ENCODE measurements around the gene ORAI3. TPM values are rescaled to one million over a fixed set of nuclear protein-coding genes. Genes with fewer than 3 reads are reported as not detected.
A peak's percentile ranks its signal among the peaks of the same experiment; 100 is the strongest.

The ORAI3 gene
- 10 to 100 TPM; 18.0 to 19.6 (median 19.2) TPM for polyA plus RNA-seq (ENCODE audit: insufficient read length in 3 of 3)

- no peak for DNase-seq (ENCODE audit: low read depth in 3 of 3, low spot score in 2 of 3)
Observed at GRCh38 chr16:30948667-30949649, at the start of gene ORAI3. TSS of gene ORAI3 (plus strand) at chr16:30949068. CDS start at chr16:30949290, 222 bp downstream.

GRCh38 chr16:30899794-30900193 is 49.1 kb upstream of the ORAI3 start:
- DNase-seq (ENCODE audit: low read depth in 3 of 3, low spot score in 2 of 3) = no peak

- DNase-seq (ENCODE audit: low read depth in 3 of 3, low spot score in 2 of 3) = no peak
Observed at GRCh38 chr16:30900588-30900987, 48.3 kb upstream of the ORAI3 start.

- no peak for DNase-seq (ENCODE audit: low read depth in 3 of 3, low spot score in 2 of 3)
Observed at GRCh38 chr16:30901201-30902028, 47.5 kb upstream of the ORAI3 start.

- no peak for DNase-seq (ENCODE audit: low read depth in 3 of 3, low spot score in 2 of 3)
Observed at GRCh38 chr16:30902029-30902972, 46.6 kb upstream of the ORAI3 start.

- no peak for DNase-seq (ENCODE audit: low read depth in 3 of 3, low spot score in 2 of 3)
Observed at GRCh38 chr16:30903002-30903401, 45.9 kb upstream of the ORAI3 start.

GRCh38 chr16:30903596-30903995 is 45.3 kb upstream of the ORAI3 start:
- DNase-seq (ENCODE audit: low read depth in 3 of 3, low spot score in 2 of 3) = no peak

- DNase-seq (ENCODE audit: low read depth in 3 of 3, low spot score in 2 of 3) = no peak
Observed at GRCh38 chr16:30904114-30904780, 44.6 kb upstream of the ORAI3 start.

GRCh38 chr16:30907064-30907463 is 41.8 kb upstream of the ORAI3 start:
- no peak for DNase-seq (ENCODE audit: low read depth in 3 of 3, low spot score in 2 of 3)

GRCh38 chr16:30910427-30911029 is 38.3 kb upstream of the ORAI3 start:
- DNase-seq (ENCODE audit: low read depth in 3 of 3, low spot score in 2 of 3) = no peak

- DNase-seq (ENCODE audit: low read depth in 3 of 3, low spot score in 2 of 3) = no peak
Observed at GRCh38 chr16:30912794-30913412, 36.0 kb upstream of the ORAI3 start.

GRCh38 chr16:30914830-30915229 is 34.0 kb upstream of the ORAI3 start:
- no peak for DNase-seq (ENCODE audit: low read depth in 3 of 3, low spot score in 2 of 3)

- DNase-seq (ENCODE audit: low read depth in 3 of 3, low spot score in 2 of 3) = no peak
Observed at GRCh38 chr16:30918614-30919013, 30.3 kb upstream of the ORAI3 start.

- DNase-seq (ENCODE audit: low read depth in 3 of 3, low spot score in 2 of 3) = no peak
Observed at GRCh38 chr16:30920891-30921290, 28.0 kb upstream of the ORAI3 start.

GRCh38 chr16:30921459-30921747 is 27.5 kb upstream of the ORAI3 start:
- DNase-seq (ENCODE audit: low read depth in 3 of 3, low spot score in 2 of 3) = no peak

GRCh38 chr16:30921748-30922419 is 27.0 kb upstream of the ORAI3 start:
- DNase-seq (ENCODE audit: low read depth in 3 of 3, low spot score in 2 of 3) = peak; percentile 93 to 94 (median 94)

- DNase-seq (ENCODE audit: low read depth in 3 of 3, low spot score in 2 of 3) = peak; percentile 98 to 99 (median 99)
Observed at GRCh38 chr16:30922420-30922959, 26.4 kb upstream of the ORAI3 start.

- DNase-seq (ENCODE audit: low read depth in 3 of 3, low spot score in 2 of 3) = peak; percentile 100
Observed at GRCh38 chr16:30922960-30923535, 25.8 kb upstream of the ORAI3 start.
